Measurements from ENCODE around the gene ZSCAN32.

Gene ZSCAN32

DNA sequence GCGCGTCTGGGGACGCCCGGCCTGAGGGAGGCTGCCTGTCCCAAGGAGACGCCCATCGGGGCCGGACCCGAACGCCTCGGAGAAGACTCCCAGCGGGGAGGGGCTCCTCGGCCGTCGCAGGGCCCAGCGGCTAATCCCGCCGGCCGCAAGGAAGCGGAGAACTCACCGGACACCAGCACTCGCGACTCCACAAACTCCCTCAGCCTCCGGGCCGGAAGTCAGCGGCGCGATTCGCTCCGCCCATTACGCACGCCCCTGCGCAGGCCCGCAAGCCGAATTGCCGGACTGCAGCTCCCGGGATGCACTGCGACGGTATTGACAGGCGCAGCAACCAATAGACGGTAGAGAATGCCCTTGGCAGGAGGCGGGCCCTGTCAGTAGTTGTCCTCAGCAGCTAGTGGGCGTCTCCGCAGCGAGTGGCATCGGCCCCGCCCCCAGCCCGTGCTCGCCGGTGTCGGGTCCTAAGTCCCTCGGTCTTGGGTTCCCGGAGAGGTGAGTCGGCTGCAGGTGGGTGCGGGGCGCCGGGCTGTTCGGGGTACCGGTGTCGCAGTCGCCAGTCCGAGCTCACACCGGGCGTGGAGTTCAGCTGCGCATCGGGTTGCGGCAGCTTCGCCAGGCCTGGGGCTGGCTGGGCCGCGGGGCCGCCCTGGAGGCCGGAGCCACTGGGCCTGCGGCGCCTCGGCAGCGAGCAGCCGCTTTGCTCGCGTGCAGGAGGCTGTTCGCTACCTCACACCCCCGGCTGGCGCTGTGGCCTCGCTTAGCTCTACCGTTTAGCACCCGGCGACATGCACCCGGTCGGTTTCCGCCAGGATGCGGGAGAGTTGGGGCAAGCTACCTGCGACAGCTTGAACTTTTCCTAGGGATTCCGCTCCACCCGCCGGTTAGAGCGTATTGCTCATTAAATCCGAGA lies at the start of gene ZSCAN32, which contains the start of gene ZNF174:
Gene ZSCAN32 (minus strand): TSS at position 226 of the 910 bp plus-strand sequence. CDS start 3,447 bp downstream, outside the sequence.
Gene ZNF174 (plus strand): TSS at position 437 of the 910 bp plus-strand sequence. CDS start 790 bp downstream, outside the sequence.
- H3K4me3 ChIP-seq (ENCODE audit: low read length): peak within 1 kb of the TSS; percentile 92
- TF ChIP-seq, protein P1, sequence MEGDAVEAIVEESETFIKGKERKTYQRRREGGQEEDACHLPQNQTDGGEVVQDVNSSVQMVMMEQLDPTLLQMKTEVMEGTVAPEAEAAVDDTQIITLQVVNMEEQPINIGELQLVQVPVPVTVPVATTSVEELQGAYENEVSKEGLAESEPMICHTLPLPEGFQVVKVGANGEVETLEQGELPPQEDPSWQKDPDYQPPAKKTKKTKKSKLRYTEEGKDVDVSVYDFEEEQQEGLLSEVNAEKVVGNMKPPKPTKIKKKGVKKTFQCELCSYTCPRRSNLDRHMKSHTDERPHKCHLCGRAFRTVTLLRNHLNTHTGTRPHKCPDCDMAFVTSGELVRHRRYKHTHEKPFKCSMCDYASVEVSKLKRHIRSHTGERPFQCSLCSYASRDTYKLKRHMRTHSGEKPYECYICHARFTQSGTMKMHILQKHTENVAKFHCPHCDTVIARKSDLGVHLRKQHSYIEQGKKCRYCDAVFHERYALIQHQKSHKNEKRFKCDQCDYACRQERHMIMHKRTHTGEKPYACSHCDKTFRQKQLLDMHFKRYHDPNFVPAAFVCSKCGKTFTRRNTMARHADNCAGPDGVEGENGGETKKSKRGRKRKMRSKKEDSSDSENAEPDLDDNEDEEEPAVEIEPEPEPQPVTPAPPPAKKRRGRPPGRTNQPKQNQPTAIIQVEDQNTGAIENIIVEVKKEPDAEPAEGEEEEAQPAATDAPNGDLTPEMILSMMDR (conservative IDR thresholded peaks at IDR 0.05; ENCODE audit: low read depth, low read length): no peak
- peak; percentile 98 for DNase-seq (ENCODE audit: low read depth)

DNA sequence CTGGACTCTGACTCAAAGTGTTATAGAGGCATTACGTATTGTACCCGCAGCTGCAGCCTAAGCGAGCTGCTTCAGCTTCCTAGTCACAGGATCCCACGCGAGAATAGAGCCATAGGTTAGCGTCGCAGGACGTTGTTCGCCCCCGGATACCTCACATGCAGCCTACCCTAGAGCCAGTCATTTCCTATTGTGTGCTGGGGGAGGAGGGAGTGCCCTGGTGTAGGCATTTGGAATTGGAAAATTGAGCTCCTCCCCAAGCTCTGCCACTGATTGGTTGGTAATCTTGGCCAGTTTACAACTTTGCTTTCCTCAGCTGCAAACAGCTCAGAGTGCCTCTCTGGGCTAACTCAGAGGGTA lies 43.2 kb upstream of the ZSCAN32 start:
- H3K4me3 ChIP-seq (ENCODE audit: low read length): peak overlapping the region; percentile 84
- no peak for DNase-seq (ENCODE audit: low read depth)
- TF ChIP-seq, protein P1 (conservative IDR thresholded peaks at IDR 0.05; ENCODE audit: low read depth, low read length): no peak

DNA sequence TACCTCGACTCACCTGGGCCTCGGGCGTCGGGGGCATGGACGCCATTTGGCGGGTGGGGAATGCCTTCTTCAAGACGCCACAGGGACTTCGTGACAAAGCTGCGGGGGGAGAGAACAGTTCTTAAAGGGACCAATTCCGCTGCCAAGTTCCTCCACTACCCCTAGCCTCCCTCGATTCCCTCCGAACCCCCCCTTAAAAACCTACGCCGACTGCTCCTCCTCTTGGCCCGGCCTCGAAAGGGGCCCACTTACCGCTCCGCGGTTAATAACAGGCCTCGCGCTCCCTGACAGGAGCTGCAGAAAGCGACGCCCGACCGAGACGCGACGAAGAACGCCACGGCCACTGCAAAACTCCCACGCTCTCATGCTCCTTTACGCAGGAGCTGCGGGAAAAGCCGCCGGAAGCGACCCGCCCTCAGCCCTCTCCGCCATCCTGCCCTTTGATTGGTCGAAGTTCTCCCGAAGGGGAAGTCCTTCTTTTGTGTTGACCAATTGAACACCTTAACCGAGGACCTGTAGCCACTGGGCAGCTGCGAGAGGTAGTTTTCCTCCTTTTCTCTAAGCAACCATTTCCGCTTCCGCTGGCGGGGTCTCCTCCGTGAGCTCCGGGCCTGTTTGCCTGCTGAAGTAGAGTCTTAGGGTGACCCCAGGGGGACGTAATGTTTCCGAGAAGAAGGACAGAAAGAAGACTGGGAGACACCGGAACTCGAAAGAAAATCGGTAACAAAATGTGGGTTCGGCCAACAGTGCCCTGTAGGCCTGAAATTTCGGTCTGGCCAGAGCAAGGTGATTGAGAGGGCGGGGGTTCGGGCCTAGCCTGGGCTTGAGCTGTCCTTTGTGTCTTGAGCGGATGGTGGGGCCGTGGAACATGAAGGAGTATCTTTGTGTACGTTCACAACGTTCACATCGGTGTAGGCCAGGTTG lies 42.6 kb upstream of the ZSCAN32 start, which contains the start of the genes NAA60 and ZNF597:
Gene NAA60 (plus strand): TSS at position 573 of the 924 bp plus-strand sequence. CDS start 32,548 bp downstream, outside the sequence.
Gene ZNF597 (minus strand): TSS at position 397 of the 924 bp plus-strand sequence. CDS start 351 bp downstream, at position 46.
- peak; percentile 78 for DNase-seq (ENCODE audit: low read depth)
- TF ChIP-seq, protein P1 (conservative IDR thresholded peaks at IDR 0.05; ENCODE audit: low read depth, low read length): no peak
- H3K4me3 ChIP-seq (ENCODE audit: low read length): peak within 1 kb of the TSS; percentile 84

DNA sequence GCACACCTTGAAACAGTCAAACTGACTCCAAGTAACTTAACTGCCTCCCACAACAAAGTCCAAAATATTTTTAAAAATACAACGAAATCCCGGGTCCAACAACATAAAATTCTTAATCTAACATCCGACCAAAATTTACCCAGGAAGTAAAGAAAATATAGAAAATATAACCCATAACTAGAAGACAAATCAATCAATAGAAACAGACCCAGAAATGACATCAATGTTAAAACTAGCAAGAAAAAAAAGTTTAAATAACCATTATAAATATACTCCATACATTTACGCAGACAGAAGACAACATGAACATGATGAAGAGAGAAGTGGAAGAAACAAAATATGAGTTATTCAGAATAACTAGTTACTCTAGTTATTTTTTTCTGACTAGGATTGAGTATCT lies 38.8 kb upstream of the ZSCAN32 start:
- TF ChIP-seq, protein P1 (conservative IDR thresholded peaks at IDR 0.05; ENCODE audit: low read depth, low read length): no peak
- no peak overlapping the region for H3K4me3 ChIP-seq (ENCODE audit: low read length)
- DNase-seq (ENCODE audit: low read depth): no peak

DNA sequence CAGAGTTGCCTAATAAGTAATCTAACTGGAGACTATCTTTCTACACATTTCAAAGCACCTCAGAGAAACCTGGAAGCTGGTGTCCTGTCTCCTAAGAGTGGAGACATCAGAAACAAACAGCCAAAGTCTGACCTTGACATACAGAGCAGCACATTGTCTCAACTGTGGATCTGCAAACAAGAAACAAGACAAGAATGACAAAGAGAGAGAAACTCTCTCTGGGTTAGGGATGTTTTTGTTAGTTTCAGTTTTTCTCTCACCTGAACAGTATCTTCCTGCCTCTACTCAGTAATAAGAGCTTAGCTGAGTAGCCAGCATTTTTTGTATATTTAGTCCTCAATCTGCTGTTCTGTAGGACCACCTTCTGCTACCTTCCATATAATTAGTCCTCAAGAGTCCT lies 33.6 kb upstream of the ZSCAN32 start:
- TF ChIP-seq, protein P1 (conservative IDR thresholded peaks at IDR 0.05; ENCODE audit: low read depth, low read length): no peak
- no peak overlapping the region for H3K4me3 ChIP-seq (ENCODE audit: low read length)
- DNase-seq (ENCODE audit: low read depth): no peak

DNA sequence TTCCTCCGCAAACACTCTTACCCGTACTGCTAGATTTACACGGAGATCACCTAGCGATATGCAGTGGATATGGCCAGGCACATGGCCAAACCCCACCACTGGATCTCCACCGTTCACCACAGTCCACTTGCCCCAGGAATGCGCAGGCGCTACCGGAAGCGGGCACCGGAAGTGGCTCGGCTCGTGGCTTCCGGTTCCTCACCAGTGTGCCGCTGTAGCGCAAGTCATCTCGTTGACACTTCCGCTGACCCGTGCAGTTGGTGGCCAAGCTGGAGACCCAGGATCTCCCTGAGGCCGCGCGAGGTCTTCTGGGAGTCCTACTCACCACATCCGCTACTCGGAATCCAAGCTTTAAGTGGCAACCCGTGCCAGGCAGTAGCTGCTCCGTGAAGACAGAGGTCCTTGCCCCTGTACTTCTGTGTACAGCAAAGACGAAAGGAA lies 31.0 kb upstream of the ZSCAN32 start:
- TF ChIP-seq, protein P1 (conservative IDR thresholded peaks at IDR 0.05; ENCODE audit: low read depth, low read length): no peak

More for the DNA sequence above, 31.0 kb upstream of the ZSCAN32 start:
- no peak for DNase-seq (ENCODE audit: low read depth)
- peak overlapping the region; percentile 27 for H3K4me3 ChIP-seq (ENCODE audit: low read length)

Data from retinal pigment epithelial cell (primary cell).